ENCODE data around the gene LRRC74A. TPM values are rescaled to one million over a fixed set of nuclear protein-coding genes. Genes with fewer than 3 reads are reported as not detected.

LRRC74A gene
- total RNA-seq, 2 experiments from 2014 or later = not detected

DNA sequence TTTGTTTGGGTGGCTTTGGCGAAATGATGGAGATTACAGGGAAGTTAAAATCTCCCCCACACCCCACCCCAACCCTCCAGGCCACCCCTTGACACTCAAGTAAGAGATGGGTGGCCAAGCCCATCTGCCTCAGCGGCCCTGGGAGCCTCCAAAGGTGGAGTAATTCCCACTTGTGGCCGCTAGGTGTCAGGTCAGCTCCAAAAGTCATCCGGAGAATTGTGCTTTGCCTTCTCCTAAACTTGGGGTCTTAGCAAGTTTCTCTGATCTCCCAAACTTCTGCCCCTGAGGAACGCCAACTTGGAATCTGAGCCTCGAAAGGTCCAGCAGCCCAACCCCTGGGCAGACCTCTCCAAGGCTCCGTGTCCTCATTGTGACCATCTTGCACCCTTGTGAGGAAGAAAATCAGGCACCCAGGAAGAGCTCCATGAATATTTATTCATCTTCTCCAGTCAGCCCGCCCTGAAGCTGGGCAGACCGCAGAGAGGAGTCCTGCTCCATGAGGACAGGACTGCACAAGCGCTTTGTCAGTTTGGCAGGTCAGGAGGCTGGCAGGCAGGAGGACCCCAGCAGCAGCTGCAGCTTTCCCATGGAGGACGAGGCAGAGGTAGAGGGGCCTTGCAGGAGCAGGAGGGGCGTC, 46.7 kb downstream of the LRRC74A start:
- H3K27ac Mint-ChIP-seq = no peak overlapping the region
- ATAC-seq (peak; percentile 68), DNase-seq (peak; percentile 80)
- intact Hi-C loops (cut with DNase I, micrococcal nuclease) = loop anchor here (1.0 to 5.0 kb wide), 4 partner anchors 39 to 444 kb away; no protein-coding TSS in a partner anchor
- POLR2A ChIA-PET = no interaction called here
- CTCF ChIA-PET = interaction anchor here (0.6 to 19.2 kb wide), 35 partner anchors 9 to 443 kb away, joined by 3 to 599 read pairs (median 5); partner anchors contain the start of gene ANGEL1
- no peak overlapping the region for H3K4me3 Mint-ChIP-seq
- H3K27me3 Mint-ChIP-seq = no peaks in the 10 kb centered on the region
- H3K4me1 Mint-ChIP-seq = peaks cover 7% of the 10 kb centered on the region
- no peaks in the 10 kb centered on the region for H3K36me3 Mint-ChIP-seq (ENCODE audit: low read depth)
- peaks cover 6% of the 10 kb centered on the region for H3K9me3 Mint-ChIP-seq (ENCODE audit: low read depth)

- H3K27me3 Mint-ChIP-seq = no peaks in the 10 kb centered on the region
- no peaks in the 10 kb centered on the region for H3K36me3 Mint-ChIP-seq (ENCODE audit: low read depth)
- DNase-seq (no peak), ATAC-seq (no peak)
- ChIA-PET POLR2A (interaction anchor here (0.6 kb wide), 1 partner anchor 1128 kb away, joined by 4 read pairs; no protein-coding TSS in a partner anchor), CTCF (interaction anchor here (0.6 to 19.2 kb wide), 24 partner anchors 8 to 280 kb away, joined by 3 to 599 read pairs (median 5); no protein-coding TSS in a partner anchor)
- H3K4me1 Mint-ChIP-seq = no peaks in the 10 kb centered on the region
- no peak overlapping the region for H3K27ac Mint-ChIP-seq
- H3K4me3 Mint-ChIP-seq = no peak overlapping the region
- peaks cover 6% of the 10 kb centered on the region for H3K9me3 Mint-ChIP-seq (ENCODE audit: low read depth)
- intact Hi-C loops (cut with DNase I, micrococcal nuclease) = loop anchor here in 1 of 2 experiments (5.0 kb wide), 1 partner anchor 38 kb away; no protein-coding TSS in a partner anchor
Measured at GRCh38 chr14:76874734-76875133, 48.5 kb downstream of the LRRC74A start.

DNA sequence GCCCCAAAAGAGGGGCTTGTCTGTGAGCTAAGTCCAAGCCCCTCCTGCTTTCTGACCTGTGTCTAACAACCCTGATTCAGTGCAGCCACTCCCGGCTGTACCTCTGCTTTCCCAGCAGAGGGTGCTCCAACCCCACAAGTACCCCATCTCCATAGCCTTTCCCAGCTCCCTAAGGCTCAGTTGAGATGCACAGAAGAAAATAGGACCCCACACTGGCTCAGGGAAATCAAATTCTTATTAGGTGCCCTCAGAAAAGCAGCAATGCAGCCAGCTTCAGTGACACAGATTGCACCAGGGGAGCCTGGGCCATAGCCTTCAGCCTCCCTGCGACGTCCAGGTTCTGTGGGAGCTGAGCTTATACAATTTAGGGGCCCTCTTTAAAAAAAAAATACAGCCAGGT, 49.9 kb downstream of the LRRC74A start:
- Mint-ChIP-seq H3K36me3 (ENCODE audit: low read depth) (no peaks in the 10 kb centered on the region), H3K4me3 (no peak overlapping the region), H3K27me3 (no peaks in the 10 kb centered on the region), H3K9me3 (ENCODE audit: low read depth) (peaks cover 6% of the 10 kb centered on the region), H3K4me1 (no peaks in the 10 kb centered on the region), H3K27ac (no peak overlapping the region)
- ChIA-PET CTCF (interaction anchor here (0.6 to 19.2 kb wide), 53 partner anchors 10 to 1746 kb away, joined by 3 to 599 read pairs (median 4); partner anchors contain the start of genes ANGEL1 and CIPC), POLR2A (interaction anchor here (0.5 kb wide), 1 partner anchor 49 kb away, joined by 5 read pairs; no protein-coding TSS in a partner anchor)
- intact Hi-C loops (cut with DNase I, micrococcal nuclease) = loop anchor here (1.0 kb wide), 4 partner anchors 37 to 218 kb away; no protein-coding TSS in a partner anchor
- peak; percentile 89 for ATAC-seq
- DNase-seq = peak; percentile 69

GRCh38 chr14:76877871-76878270, 51.7 kb downstream of the LRRC74A start:
- no peak for ATAC-seq
- Mint-ChIP-seq H3K9me3 (ENCODE audit: low read depth) (peaks cover 6% of the 10 kb centered on the region), H3K27ac (no peak overlapping the region), H3K4me1 (no peaks in the 10 kb centered on the region), H3K27me3 (no peaks in the 10 kb centered on the region), H3K36me3 (ENCODE audit: low read depth) (no peaks in the 10 kb centered on the region), H3K4me3 (no peak overlapping the region)
- ChIA-PET POLR2A (no interaction called here), CTCF (interaction anchor here (6.5 to 19.2 kb wide), 2 partner anchors 201 to 217 kb away, joined by 97 to 599 read pairs; no protein-coding TSS in a partner anchor)
- intact Hi-C loops (cut with DNase I, micrococcal nuclease) = no loop called here
- DNase-seq = no peak

DNA sequence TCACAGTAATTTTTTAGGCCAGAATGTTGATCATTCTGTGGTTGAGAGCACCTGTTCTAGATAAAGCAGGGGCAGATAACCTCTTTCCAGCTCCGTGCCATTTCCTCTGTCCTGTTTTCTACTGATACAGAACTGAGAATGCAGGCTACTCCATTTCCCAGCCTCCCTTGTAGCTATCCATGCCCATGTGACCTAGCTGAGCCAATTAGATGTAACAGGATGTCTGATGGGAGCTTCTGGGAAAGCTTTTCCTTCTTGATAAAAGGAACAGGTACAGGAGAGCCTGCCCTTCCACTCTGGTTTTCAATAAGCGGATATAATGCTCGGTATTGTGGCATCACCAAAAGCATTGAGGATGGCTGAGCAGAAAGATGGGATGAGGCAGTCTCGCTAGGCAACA, 54.2 kb downstream of the LRRC74A start:
- Mint-ChIP-seq H3K4me3 (no peak overlapping the region), H3K27me3 (no peaks in the 10 kb centered on the region), H3K9me3 (ENCODE audit: low read depth) (peaks cover 1% of the 10 kb centered on the region), H3K36me3 (ENCODE audit: low read depth) (no peaks in the 10 kb centered on the region), H3K4me1 (peaks cover 3% of the 10 kb centered on the region), H3K27ac (no peak overlapping the region)
- intact Hi-C loops (cut with DNase I, micrococcal nuclease) = no loop called here
- ATAC-seq (no peak), DNase-seq (no peak)
- CTCF ChIA-PET = interaction anchor here (0.6 to 2.9 kb wide), 10 partner anchors 9 to 215 kb away, joined by 3 to 19 read pairs (median 3); no protein-coding TSS in a partner anchor
- POLR2A ChIA-PET = no interaction called here

DNA sequence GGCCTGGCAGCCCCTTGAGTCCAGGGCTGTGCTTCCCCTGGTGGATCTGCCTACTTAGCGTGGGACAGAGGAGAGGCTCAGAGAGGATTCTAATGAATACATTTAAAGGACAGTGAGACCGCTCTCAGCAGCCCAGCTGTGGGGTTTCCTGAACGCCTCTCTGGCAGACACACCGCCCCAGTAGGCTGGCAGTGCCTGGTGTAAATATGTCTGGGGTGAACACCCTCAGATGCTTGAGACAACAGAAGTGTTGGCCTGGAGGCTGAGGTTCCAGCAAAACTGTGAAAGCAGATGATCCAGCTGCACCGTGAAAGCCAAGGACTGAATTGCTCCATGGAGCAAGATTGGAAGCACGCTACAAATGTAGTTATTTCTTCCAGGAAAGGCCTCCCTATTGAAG, 55.1 kb downstream of the LRRC74A start:
- Mint-ChIP-seq H3K27ac (no peak overlapping the region), H3K27me3 (no peaks in the 10 kb centered on the region), H3K36me3 (ENCODE audit: low read depth) (no peaks in the 10 kb centered on the region), H3K4me1 (peaks cover 3% of the 10 kb centered on the region), H3K9me3 (ENCODE audit: low read depth) (no peaks in the 10 kb centered on the region), H3K4me3 (no peak overlapping the region)
- ChIA-PET POLR2A (no interaction called here), CTCF (interaction anchor here (0.6 to 2.9 kb wide), 4 partner anchors 8 to 214 kb away, joined by 3 to 19 read pairs (median 6); no protein-coding TSS in a partner anchor)
- DNase-seq = no peak
- intact Hi-C loops (cut with DNase I, micrococcal nuclease) = no loop called here
- no peak for ATAC-seq

- DNase-seq (no peak), ATAC-seq (no peak)
- ChIA-PET POLR2A (no interaction called here), CTCF (interaction anchor here (0.8 to 2.9 kb wide), 2 partner anchors 8 to 188 kb away, joined by 3 to 19 read pairs; no protein-coding TSS in a partner anchor)
- intact Hi-C loops (cut with DNase I, micrococcal nuclease) = no loop called here
- Mint-ChIP-seq H3K4me1 (peaks cover 3% of the 10 kb centered on the region), H3K4me3 (no peak overlapping the region), H3K9me3 (ENCODE audit: low read depth) (no peaks in the 10 kb centered on the region), H3K27me3 (no peaks in the 10 kb centered on the region), H3K27ac (no peak overlapping the region), H3K36me3 (ENCODE audit: low read depth) (no peaks in the 10 kb centered on the region)
Measured at GRCh38 chr14:76882651-76883050, 56.4 kb downstream of the LRRC74A start.

DNA sequence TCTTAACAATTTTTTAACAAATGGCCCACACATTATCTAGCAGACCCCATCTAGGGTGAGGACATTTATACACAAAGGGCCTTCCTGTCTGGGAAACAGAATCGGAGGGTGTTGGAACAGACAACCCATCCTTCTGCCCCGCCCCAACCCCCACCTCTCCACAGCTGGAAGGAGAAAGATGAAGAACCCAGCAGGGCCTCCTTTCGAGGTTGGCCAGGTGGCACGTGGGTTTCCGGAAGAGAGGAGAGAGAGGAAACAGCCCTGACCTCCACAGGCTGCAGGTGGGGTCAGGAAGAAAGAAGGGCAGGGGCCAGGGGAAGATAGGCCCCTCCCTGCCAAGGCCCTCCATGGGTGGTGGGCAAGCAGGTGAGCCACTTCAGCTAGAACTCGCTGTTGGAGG, 57.2 kb downstream of the LRRC74A start:
- Mint-ChIP-seq H3K4me1 (peaks cover 3% of the 10 kb centered on the region), H3K4me3 (no peak overlapping the region), H3K27ac (peak overlapping the region; percentile 13), H3K9me3 (ENCODE audit: low read depth) (no peaks in the 10 kb centered on the region), H3K36me3 (ENCODE audit: low read depth) (no peaks in the 10 kb centered on the region), H3K27me3 (no peaks in the 10 kb centered on the region)
- no peak for DNase-seq
- CTCF ChIA-PET = interaction anchor here (0.7 kb wide), 1 partner anchor 212 kb away, joined by 3 read pairs; no protein-coding TSS in a partner anchor
- intact Hi-C loops (cut with DNase I, micrococcal nuclease) = no loop called here
- ATAC-seq = no peak
- POLR2A ChIA-PET = no interaction called here

GRCh38 chr14:76884394-76884793, 58.2 kb downstream of the LRRC74A start:
- ChIA-PET POLR2A (no interaction called here), CTCF (interaction anchor here (0.5 to 0.7 kb wide), 2 partner anchors 211 to 734 kb away, joined by 3 read pairs; no protein-coding TSS in a partner anchor)
- H3K4me1 Mint-ChIP-seq = peaks cover 3% of the 10 kb centered on the region
- H3K9me3 Mint-ChIP-seq (ENCODE audit: low read depth) = no peaks in the 10 kb centered on the region
- no peaks in the 10 kb centered on the region for H3K36me3 Mint-ChIP-seq (ENCODE audit: low read depth)
- no peak overlapping the region for H3K27ac Mint-ChIP-seq
- DNase-seq = no peak
- H3K4me3 Mint-ChIP-seq = no peak overlapping the region
- no peaks in the 10 kb centered on the region for H3K27me3 Mint-ChIP-seq
- intact Hi-C loops (cut with DNase I, micrococcal nuclease) = no loop called here
- ATAC-seq = no peak

DNA sequence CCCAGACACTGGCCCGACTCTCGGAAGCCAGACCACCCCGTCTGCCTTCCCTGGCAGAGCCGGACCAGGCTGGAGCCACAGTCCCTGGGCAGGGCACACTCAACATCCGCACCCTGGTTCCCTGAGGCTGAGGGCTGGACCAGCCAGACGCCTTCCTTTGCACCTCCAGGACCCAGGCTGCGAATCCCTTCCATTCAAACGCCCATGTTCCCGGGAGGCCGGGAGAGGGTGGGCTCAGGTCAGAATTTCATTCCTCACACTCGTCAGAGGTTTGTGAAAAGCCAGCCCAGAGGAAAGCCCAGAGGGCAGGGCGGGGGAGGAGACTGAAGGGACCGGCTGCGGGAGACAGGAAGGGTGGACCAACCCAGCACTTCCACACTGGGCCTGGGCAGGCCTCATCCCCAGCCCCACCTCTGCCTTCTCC, 58.7 kb downstream of the LRRC74A start:
- H3K27ac Mint-ChIP-seq = no peak overlapping the region
- H3K4me1 Mint-ChIP-seq = peaks cover 3% of the 10 kb centered on the region
- no peaks in the 10 kb centered on the region for H3K9me3 Mint-ChIP-seq (ENCODE audit: low read depth)
- CTCF ChIA-PET = interaction anchor here (1.9 kb wide), 1 partner anchor 186 kb away, joined by 10 read pairs; no protein-coding TSS in a partner anchor
- POLR2A ChIA-PET = no interaction called here
- DNase-seq (no peak), ATAC-seq (no peak)
- no peak overlapping the region for H3K4me3 Mint-ChIP-seq
- no peaks in the 10 kb centered on the region for H3K27me3 Mint-ChIP-seq
- intact Hi-C loops (cut with DNase I, micrococcal nuclease) = no loop called here
- H3K36me3 Mint-ChIP-seq (ENCODE audit: low read depth) = no peaks in the 10 kb centered on the region

DNA sequence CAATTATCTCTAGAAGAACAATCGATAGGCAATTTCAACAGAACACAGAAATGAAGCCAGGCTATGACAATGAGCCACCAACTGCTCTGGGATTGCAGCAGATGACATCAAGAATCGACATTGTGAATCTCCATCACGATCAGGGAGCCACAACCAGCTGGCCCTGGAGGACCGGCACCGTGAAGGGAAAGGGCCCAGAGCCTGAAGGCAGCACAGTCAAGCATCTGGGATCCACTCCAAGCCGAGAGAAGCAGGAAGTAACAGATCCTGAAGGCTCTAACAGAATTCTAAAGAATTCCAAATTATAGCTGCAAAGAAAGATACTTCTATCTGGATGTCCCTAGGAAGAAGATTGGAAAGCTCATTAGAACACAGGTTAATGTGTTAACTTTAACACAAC, 61.0 kb downstream of the LRRC74A start:
- ATAC-seq (no peak), DNase-seq (no peak)
- Mint-ChIP-seq H3K27ac (no peak overlapping the region), H3K27me3 (no peaks in the 10 kb centered on the region), H3K9me3 (ENCODE audit: low read depth) (no peaks in the 10 kb centered on the region), H3K4me1 (peaks cover 3% of the 10 kb centered on the region), H3K4me3 (no peak overlapping the region), H3K36me3 (ENCODE audit: low read depth) (no peaks in the 10 kb centered on the region)
- CTCF ChIA-PET = interaction anchor here (0.6 to 2.5 kb wide), 8 partner anchors 11 to 195 kb away, joined by 3 to 13 read pairs (median 4); no protein-coding TSS in a partner anchor
- POLR2A ChIA-PET = interaction anchor here (0.6 to 1.3 kb wide), 2 partner anchors 18 to 127 kb away, joined by 3 to 5 read pairs; no protein-coding TSS in a partner anchor
- intact Hi-C loops (cut with DNase I, micrococcal nuclease) = no loop called here
